D721Med (cell line): ENCODE results near the gene VPS29.
"Not testable (repeated sequence)": the region's sequence is repeated elsewhere in the genome, so short reads cannot be mapped to it uniquely, and the experiment has no call there.

Experiments used
- DNase-seq: peaks from one replicate; pipeline ENCODE4 v3.0.0; 2011; ENCODE audit warnings: low spot score; ENCODE audit not compliant: insufficient read length
- FAIRE-seq: peaks from 2 replicates; lab custom pipeline; 2011; peaks lifted over from hg19 to GRCh38; lab: Jason Lieb, UNC
- CTCF ChIP-seq: IDR thresholded peaks from 2 replicates; pipeline ENCODE4 v1.5.1; 2012; ENCODE audit warnings: mild to moderate bottlenecking, control low read depth; ENCODE audit not compliant: insufficient read depth; ENCODE audit errors: missing control alignments

The VPS29 gene

GRCh38 chr12:110498984-110499706 lies 2.8 kb downstream of the VPS29 start:
- TF ChIP-seq CTCF, result no peak
- DNase-seq, result no peak
- no peak for FAIRE-seq

DNA sequence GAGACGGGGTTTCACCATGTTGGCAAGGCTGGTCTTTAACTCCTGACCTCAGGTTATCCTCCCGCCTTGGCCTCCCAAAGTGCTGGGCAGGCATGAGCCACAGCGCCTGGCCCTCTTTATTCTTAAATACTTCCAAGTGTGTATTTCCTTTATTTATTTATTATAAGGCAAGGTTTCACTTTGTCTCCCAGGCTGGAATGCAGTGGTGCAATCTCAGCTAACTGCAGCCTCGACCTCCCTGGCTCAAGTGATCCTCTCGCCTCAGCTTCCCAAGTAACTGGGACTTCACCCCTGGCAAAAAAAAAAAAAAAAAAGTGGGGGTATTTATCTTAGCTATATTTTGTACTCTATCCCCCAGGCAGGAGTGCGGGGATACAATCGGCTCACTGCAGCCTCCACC lies 26.5 kb downstream of the VPS29 start:
- no peak for DNase-seq
- no peak for TF ChIP-seq CTCF
- FAIRE-seq, result no peak

GRCh38 chr12:110468214-110469048 lies 33.5 kb downstream of the VPS29 start, which contains the start of the genes FAM216A and GPN3:
Gene FAM216A, plus strand, starts transcription at chr12:110468845. Its CDS starts 31 bp downstream, at chr12:110468876.
Gene GPN3, minus strand, starts transcription at chr12:110468257. Its CDS starts 54 bp downstream, at chr12:110468203.
- FAIRE-seq, result no peak
- TF ChIP-seq CTCF, result no peak

GRCh38 chr12:110467847-110468213 lies 34.1 kb downstream of the VPS29 start:
- no peak for FAIRE-seq
- no peak for TF ChIP-seq CTCF
- DNase-seq, result no peak

More at GRCh38 chr12:110468214-110469048, 33.5 kb downstream of the VPS29 start, which contains the start of the genes FAM216A and GPN3:
- peak; percentile 74 for DNase-seq

GRCh38 chr12:110466791-110467190 lies 35.1 kb downstream of the VPS29 start:
- no peak for DNase-seq
- no peak for FAIRE-seq
- TF ChIP-seq CTCF, result no peak

DNA sequence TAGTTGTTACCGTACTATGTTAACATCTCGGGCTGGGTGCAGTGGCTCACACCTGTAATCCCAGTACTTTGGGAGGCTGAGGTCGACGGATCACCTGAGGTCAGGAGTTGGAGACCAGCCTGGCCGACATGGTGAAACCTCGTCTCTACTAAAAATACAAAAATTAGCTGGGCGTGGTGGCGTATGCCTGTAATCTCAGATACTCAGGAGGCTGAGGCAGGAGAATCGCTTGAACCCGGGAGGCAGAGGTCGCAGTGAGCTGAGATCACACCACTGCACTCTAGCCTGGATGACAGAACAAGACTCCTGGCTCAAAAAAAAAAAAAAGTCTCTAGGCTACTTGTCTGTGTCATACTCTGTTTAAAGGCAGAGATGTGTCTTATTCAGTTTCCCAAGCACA lies 36.1 kb downstream of the VPS29 start:
- DNase-seq, FAIRE-seq: not testable (repeated sequence)

DNA sequence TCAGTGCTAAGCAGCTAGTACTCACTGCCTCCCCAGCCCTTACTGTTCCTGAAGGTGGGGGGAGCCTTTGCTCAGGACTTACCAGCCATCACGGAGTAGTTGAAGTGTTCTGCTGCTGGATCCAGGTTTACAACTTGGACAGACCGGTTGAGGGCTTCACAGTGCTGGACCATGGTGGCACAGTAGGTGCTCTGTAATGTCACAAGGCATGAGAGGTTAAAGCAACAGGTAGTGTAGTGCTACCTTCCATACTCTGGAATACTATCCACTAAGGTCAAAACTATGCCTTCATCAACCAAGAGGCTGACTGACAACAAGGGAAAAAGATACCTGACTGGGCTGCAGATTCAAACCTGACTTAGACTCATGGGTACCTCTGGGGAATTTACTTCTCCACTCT lies 36.9 kb downstream of the VPS29 start:
- no peak for DNase-seq
- no peak for TF ChIP-seq CTCF
- FAIRE-seq, result no peak

GRCh38 chr12:110461189-110461588 lies 40.7 kb downstream of the VPS29 start:
- FAIRE-seq, DNase-seq: not testable (repeated sequence)
